Measurements from ENCODE around the gene DGKA. TPM values are rescaled to one million over a fixed set of nuclear protein-coding genes. Genes with fewer than 3 reads are reported as not detected.

DGKA gene
- total RNA-seq, 1 experiment from 2014 or later: 25.9 TPM

GRCh38 chr12:55940065-55940732 is 9.2 kb downstream of the DGKA start:
- H3K4me1 ChIP-seq (ENCODE audit: insufficient read depth, low read length): no peaks in the 10 kb centered on the region; the same call in 1 of the 2 replicates
- no peaks in the 10 kb centered on the region for H3K9me3 ChIP-seq (ENCODE audit: control insufficient read depth, low read depth, low read length)
- H3K56ac ChIP-seq (ENCODE audit: insufficient read length, low read depth, low read length): no peak overlapping the region
- no peaks in the 10 kb centered on the region for H3K79me2 ChIP-seq (ENCODE audit: insufficient read depth, low read length)
- H2BK15ac ChIP-seq (ENCODE audit: low read depth, low read length): no peak overlapping the region
- no peaks in the 10 kb centered on the region for H3K23me2 ChIP-seq (ENCODE audit: insufficient read length, low read depth, low read length, poor library complexity, severe bottlenecking)
- H3K27me3 ChIP-seq (ENCODE audit: insufficient read depth, low read length): no peaks in the 10 kb centered on the region
- no peak overlapping the region; the same call in 1 of the 2 replicates for H3K14ac ChIP-seq (ENCODE audit: insufficient read depth, low read length)
- H4K5ac ChIP-seq (ENCODE audit: insufficient read length, low read depth, low read length): no peak overlapping the region
- Mint-ChIP-seq H3K27ac (peak overlapping the region in 1 of 3 experiments; percentile 70; a peak in 2 of 7 replicates), H3K4me3 (peak overlapping the region in 1 of 2 experiments; percentile 70; a peak in 3 of 5 replicates), H3K36me3 (ENCODE audit: insufficient read depth in 1 of 3, low read depth in 3 of 3) (peaks cover 0 to 4% (median 0%) of the 10 kb centered on the region in 3 experiments; a peak in 3 of 7 replicates), H3K27me3 (ENCODE audit: low read depth) (peaks cover 2% of the 10 kb centered on the region; the same call in 1 of the 2 replicates), H3K9me3 (no peaks in the 10 kb centered on the region), H3K4me1 (peaks cover 10 to 18% of the 10 kb centered on the region in 2 experiments)
- no CpG with 5 or more reads among the region's 18 CpGs for WGBS (ENCODE audit: extremely low coverage, insufficient read length, low lambda C conversion rate)
- TF ChIP-seq, protein P1, sequence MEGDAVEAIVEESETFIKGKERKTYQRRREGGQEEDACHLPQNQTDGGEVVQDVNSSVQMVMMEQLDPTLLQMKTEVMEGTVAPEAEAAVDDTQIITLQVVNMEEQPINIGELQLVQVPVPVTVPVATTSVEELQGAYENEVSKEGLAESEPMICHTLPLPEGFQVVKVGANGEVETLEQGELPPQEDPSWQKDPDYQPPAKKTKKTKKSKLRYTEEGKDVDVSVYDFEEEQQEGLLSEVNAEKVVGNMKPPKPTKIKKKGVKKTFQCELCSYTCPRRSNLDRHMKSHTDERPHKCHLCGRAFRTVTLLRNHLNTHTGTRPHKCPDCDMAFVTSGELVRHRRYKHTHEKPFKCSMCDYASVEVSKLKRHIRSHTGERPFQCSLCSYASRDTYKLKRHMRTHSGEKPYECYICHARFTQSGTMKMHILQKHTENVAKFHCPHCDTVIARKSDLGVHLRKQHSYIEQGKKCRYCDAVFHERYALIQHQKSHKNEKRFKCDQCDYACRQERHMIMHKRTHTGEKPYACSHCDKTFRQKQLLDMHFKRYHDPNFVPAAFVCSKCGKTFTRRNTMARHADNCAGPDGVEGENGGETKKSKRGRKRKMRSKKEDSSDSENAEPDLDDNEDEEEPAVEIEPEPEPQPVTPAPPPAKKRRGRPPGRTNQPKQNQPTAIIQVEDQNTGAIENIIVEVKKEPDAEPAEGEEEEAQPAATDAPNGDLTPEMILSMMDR (conservative IDR thresholded peaks at IDR 0.05): peak; percentile 95
- H4K20me1 ChIP-seq (ENCODE audit: control insufficient read depth, insufficient read depth, insufficient read length): no peaks in the 10 kb centered on the region
- H4K91ac ChIP-seq (ENCODE audit: insufficient read length, low read depth, low read length): no peak overlapping the region
- H4K8ac ChIP-seq (replicated peaks; ENCODE audit: insufficient read length, low read depth, low read length): no peak overlapping the region
- no peak overlapping the region for H2BK12ac ChIP-seq (ENCODE audit: insufficient read length, low read depth, low read length)
- no peak overlapping the region for H2AFZ ChIP-seq (ENCODE audit: low read length)
- no peak overlapping the region for H2BK120ac ChIP-seq (ENCODE audit: low read depth, low read length, poor library complexity, severe bottlenecking)
- no peak overlapping the region for H3T11ph ChIP-seq (ENCODE audit: low read length)
- no peaks in the 10 kb centered on the region for H3K79me1 ChIP-seq (ENCODE audit: insufficient read depth, low read depth, low read length, poor library complexity, severe bottlenecking)
- DNase-seq: peak; percentile 97
- H2BK20ac ChIP-seq (ENCODE audit: low read depth, low read length, poor library complexity, severe bottlenecking): no peak overlapping the region
- H3K4me2 ChIP-seq (ENCODE audit: insufficient read depth, insufficient read length, low read length): no peak overlapping the region
- H3K23ac ChIP-seq (ENCODE audit: insufficient read length, low read depth, low read length): no peak overlapping the region
- H3K4ac ChIP-seq (ENCODE audit: low read depth, low read length): no peak overlapping the region
- no peak overlapping the region for H2BK5ac ChIP-seq (ENCODE audit: insufficient read length, low read length)
- no peak overlapping the region for H3K18ac ChIP-seq (ENCODE audit: insufficient read length, low read depth, low read length)
- no peak overlapping the region for H3K27ac ChIP-seq (ENCODE audit: insufficient read length, low read depth, low read length)
- no peak overlapping the region for H3K9ac ChIP-seq (ENCODE audit: extremely low read depth, insufficient read length, low read length)
- H2AK5ac ChIP-seq (ENCODE audit: insufficient read length, low read length): no peak overlapping the region

Measured in H9 (cell line).